GM12878 (cell line): ENCODE data around the gene EEF1B2. TPM values are rescaled to one million over a fixed set of nuclear protein-coding genes. Genes with fewer than 3 reads are reported as not detected.

Source experiments
- ATAC-seq: fragments of 200-7000 bp; cut with Tn5 transposase; 3 replicates; pipeline ENCODE4 v1.9.1; 2020; ENCODE audit warnings: mild to moderate bottlenecking, moderate library complexity
- BruUV-seq: library from RNA; stranded (reverse); fragments of 400-500 nt; replicated peaks from 2 replicates; lab custom pipeline; 2021; lab: Mats Ljungman, UMichigan
- CTCF ChIA-PET: fragments of 300-600 bp; sonication (Branson Sonifier 250); formaldehyde crosslinking; extraction: SDS; loops from one replicate; lab custom pipeline; 2021; ENCODE audit warnings: inconsistent platforms; lab: Yijun Ruan, JAX
- POLR2A ChIA-PET: fragments of 350-600 bp; formaldehyde crosslinking; extraction: SDS; loops from one replicate; lab custom pipeline; 2021; ENCODE audit warnings: inconsistent platforms; lab: Charles Lee
- RAD21 ChIA-PET: fragments of 300-600 bp; sonication (Branson Sonifier 250); formaldehyde crosslinking; loops from one replicate; lab custom pipeline; 2023; ENCODE audit warnings: antibody characterized with exemption; ENCODE audit not compliant: unreplicated experiment; lab: Charles Lee
- SMC1A ChIA-PET: fragments of 300-600 bp; sonication (Branson Sonifier 250); formaldehyde crosslinking; loops from one replicate; lab custom pipeline; 2023; ENCODE audit not compliant: unreplicated experiment, uncharacterized antibody; lab: Charles Lee
- DNase-seq: peaks from one replicate; pipeline ENCODE4 v3.0.0-alpha.2; 2011; ENCODE audit warnings: low read depth, low spot score
- FAIRE-seq: peaks from 3 replicates; lab custom pipeline; 2011; peaks lifted over from hg19 to GRCh38; lab: Jason Lieb, UNC
- H2AFZ ChIP-seq: 2 replicates; pipeline ENCODE4 v1.6.0; 2011; ENCODE audit warnings: low read depth, low read length, control low read depth; ENCODE audit not compliant: control insufficient read depth
- H3K27ac ChIP-seq: 2 replicates; pipeline ENCODE4 v1.5.1; 2011; ENCODE audit warnings: control low read depth; ENCODE audit not compliant: control insufficient read depth, insufficient read depth
- H3K27me3 ChIP-seq, 2 experiments: replicated peaks in 1 of 2; 2 replicates each; pipeline versions ENCODE4 v1.6.0 to v1.6.1; 2011; ENCODE audit warnings: low read length in 1 of 2; ENCODE audit not compliant: control insufficient read depth in 2 of 2, insufficient read depth in 2 of 2
- H3K36me3 ChIP-seq, 2 experiments: 2 replicates each; pipeline ENCODE4 v1.5.1; 2011; ENCODE audit warnings: low read length in 1 of 2; ENCODE audit not compliant: control insufficient read depth in 2 of 2, insufficient read depth in 2 of 2
- H3K4me1 ChIP-seq: 2 replicates; pipeline ENCODE4 v1.6.1; 2011; ENCODE audit warnings: mild to moderate bottlenecking, low read length, moderate library complexity, mixed read lengths; ENCODE audit not compliant: control insufficient read depth, insufficient read depth
- H3K4me2 ChIP-seq: 2 replicates; pipeline ENCODE4 v1.6.0; 2011; ENCODE audit warnings: control low read depth; ENCODE audit not compliant: control insufficient read depth, insufficient read depth
- H3K4me3 ChIP-seq: fragments of 200-600 bp; sonication (generic); 2 replicates; pipeline ENCODE4 v1.5.1; 2016
- H3K79me2 ChIP-seq: 2 replicates; pipeline ENCODE4 v1.6.0; 2011; ENCODE audit warnings: low read length; ENCODE audit not compliant: control insufficient read depth, insufficient read depth
- H3K9ac ChIP-seq: 2 replicates; pipeline ENCODE4 v1.8.0; 2011; ENCODE audit warnings: low read length, control low read depth, mixed read lengths; ENCODE audit not compliant: control insufficient read depth, insufficient read depth
- H3K9me3 ChIP-seq: replicated peaks from 3 replicates; pipeline ENCODE4 v1.5.1; 2011; ENCODE audit warnings: mild to moderate bottlenecking, low read length; ENCODE audit not compliant: control insufficient read depth, insufficient read depth
- H4K20me1 ChIP-seq: 2 replicates; pipeline ENCODE4 v1.6.0; 2011; ENCODE audit not compliant: control insufficient read depth, insufficient read depth
- CBX3 ChIP-seq: fragments of 200-600 bp; sonication (generic); IDR thresholded peaks from 2 replicates; pipeline ENCODE4 v1.6.1; 2016; ENCODE audit warnings: low read depth, borderline replicate concordance
- CHD4 ChIP-seq: fragments of 200-600 bp; sonication (generic); IDR thresholded peaks from 2 replicates; pipeline ENCODE4 v1.6.1; 2016; ENCODE audit warnings: mild to moderate bottlenecking
- FOS ChIP-seq: IDR thresholded peaks from 3 replicates; pipeline ENCODE4 v1.6.1; 2011; ENCODE audit warnings: borderline replicate concordance; ENCODE audit not compliant: insufficient read length; ENCODE audit errors: extremely low read depth
- GATAD2B ChIP-seq: fragments of 450-650 bp; conservative IDR thresholded peaks from 2 replicates; pipeline ENCODE4 v1.6.1; 2017; ENCODE audit warnings: low read depth, mild to moderate bottlenecking, moderate library complexity
- HDGF ChIP-seq: fragments of 450-650 bp; IDR thresholded peaks from 2 replicates; pipeline ENCODE4 v1.6.1; 2016; ENCODE audit warnings: antibody characterized with exemption
- LARP7 ChIP-seq: fragments of 450-650 bp; IDR thresholded peaks from 2 replicates; pipeline ENCODE4 v1.6.1; 2017; ENCODE audit warnings: mild to moderate bottlenecking
- NR2C1 ChIP-seq: fragments of 450-650 bp; IDR thresholded peaks from 2 replicates; pipeline ENCODE4 v1.6.1; 2017; ENCODE audit warnings: antibody characterized with exemption, mild to moderate bottlenecking, moderate library complexity
- PBX3 ChIP-seq: IDR thresholded peaks from 2 replicates; pipeline ENCODE4 v1.6.1; 2011; ENCODE audit warnings: mild to moderate bottlenecking, low read depth, low read length, moderate library complexity; ENCODE audit not compliant: insufficient replicate concordance
- RAD21 ChIP-seq: IDR thresholded peaks from 2 replicates; pipeline ENCODE4 v1.6.1; 2011; ENCODE audit warnings: mild to moderate bottlenecking, low read depth, low read length, moderate library complexity; ENCODE audit not compliant: insufficient read depth
- RELA ChIP-seq: fragments of 450-650 bp; IDR thresholded peaks from 2 replicates; pipeline ENCODE4 v1.8.0; 2014; ENCODE audit warnings: borderline replicate concordance; ENCODE audit not compliant: partially characterized antibody
- REST ChIP-seq: IDR thresholded peaks from 2 replicates; pipeline ENCODE4 v1.6.1; 2012; ENCODE audit warnings: mild to moderate bottlenecking, low read depth, low read length
- WGBS: methylation state at CpG from one replicate; pipeline ENCODE4 v1.1.6; 2016; ENCODE audit warnings: low lambda C conversion rate; ENCODE audit not compliant: insufficient replicate concordance, insufficient coverage; ENCODE audit errors: missing lambda C conversion rate; 5-methylcytosine and 5-hydroxymethylcytosine counted together
- in situ Hi-C: fragments of 300-500 bp; cut with MboI; formaldehyde crosslinking; loops from 9 replicates; pipeline ENCODE4 v1.14.3; 2018; ENCODE audit warnings: mixed read lengths
- intact Hi-C: fragments of 100-400 bp; cut with micrococcal nuclease; formaldehyde crosslinking; loops from one replicate; pipeline ENCODE4 v1.14.2; 2022; ENCODE audit not compliant: unreplicated experiment
- polyA plus RNA-seq, 11 experiments: library from polyadenylated mRNA; depleted of rRNA in 4 of 11; unstranded in 6 of 11; stranded (reverse) in 5 of 11; fragments of >200 nt; fragmentation: Nextera tagmentation in 4 of 11; fragmentation: Illumina TruSeq in 1 of 11; extraction: Ambion mirVana in 4 of 11; extraction: Trizol in 1 of 11; gene quantifications; 1 replicate in 1 of 11; 2 replicates in 10 of 11; pipeline versions ENCODE4 v1.2.1 to v1.2.3, GENCODE V29; 2011 to 2016; ENCODE audit warnings: inconsistent platforms in 2 of 11, missing spikeins in 2 of 11, low read depth in 1 of 11
- total RNA-seq, 4 experiments: library from RNA; depleted of rRNA in 3 of 4; stranded (reverse); fragments of >200 nt in 3 of 4; fragmentation: Illumina TruSeq in 1 of 4; extraction: Trizol in 1 of 4; gene quantifications; 2 replicates each; pipeline versions ENCODE4 v1.2.1 to v1.2.3, GENCODE V29; 2013 to 2021
- TF ChIP-seq, protein P1 (sequence below): fragments of 450-650 bp; formaldehyde crosslinking; IDR thresholded peaks from 2 replicates; pipeline ENCODE4 v1.4.0; 2020; ENCODE audit warnings: mild to moderate bottlenecking, moderate library complexity

EEF1B2 gene
- total and polyA plus RNA-seq, 10 of the 15 experiments (the other 5 are each of a cell fraction or from before 2014, with no cell fraction given), result 719 to 2,110 (median 1,232) TPM

GRCh38 chr2:206208900-206209299 is 49.2 kb downstream of the EEF1B2 start:
- Histone ChIP-seq H3K79me2 (no peaks in the 10 kb centered on the region), H3K4me1 (no peaks in the 10 kb centered on the region), H3K36me3 (no peaks in the 10 kb centered on the region), H3K27ac (no peak overlapping the region), H4K20me1 (no peaks in the 10 kb centered on the region), H2AFZ (no peak overlapping the region), H3K27me3 (no peaks in the 10 kb centered on the region), H3K9ac (no peak overlapping the region), H3K9me3 (no peaks in the 10 kb centered on the region), H3K4me2 (no peak overlapping the region), H3K4me3 (no peak overlapping the region)
- ATAC-seq (no peak), FAIRE-seq (no peak), DNase-seq (no peak)
- 72% methylated on average over 7 of the region's 7 CpGs for whole genome bisulfite sequencing
- ChIA-PET CTCF (no interaction called here), RAD21 (no interaction called here), POLR2A (no interaction called here), SMC1A (no interaction called here)
- in situ Hi-C loops (no loop called here), intact Hi-C loops (no loop called here)
- no TSS peak for BruUV-seq
- TF ChIP-seq, protein P1, sequence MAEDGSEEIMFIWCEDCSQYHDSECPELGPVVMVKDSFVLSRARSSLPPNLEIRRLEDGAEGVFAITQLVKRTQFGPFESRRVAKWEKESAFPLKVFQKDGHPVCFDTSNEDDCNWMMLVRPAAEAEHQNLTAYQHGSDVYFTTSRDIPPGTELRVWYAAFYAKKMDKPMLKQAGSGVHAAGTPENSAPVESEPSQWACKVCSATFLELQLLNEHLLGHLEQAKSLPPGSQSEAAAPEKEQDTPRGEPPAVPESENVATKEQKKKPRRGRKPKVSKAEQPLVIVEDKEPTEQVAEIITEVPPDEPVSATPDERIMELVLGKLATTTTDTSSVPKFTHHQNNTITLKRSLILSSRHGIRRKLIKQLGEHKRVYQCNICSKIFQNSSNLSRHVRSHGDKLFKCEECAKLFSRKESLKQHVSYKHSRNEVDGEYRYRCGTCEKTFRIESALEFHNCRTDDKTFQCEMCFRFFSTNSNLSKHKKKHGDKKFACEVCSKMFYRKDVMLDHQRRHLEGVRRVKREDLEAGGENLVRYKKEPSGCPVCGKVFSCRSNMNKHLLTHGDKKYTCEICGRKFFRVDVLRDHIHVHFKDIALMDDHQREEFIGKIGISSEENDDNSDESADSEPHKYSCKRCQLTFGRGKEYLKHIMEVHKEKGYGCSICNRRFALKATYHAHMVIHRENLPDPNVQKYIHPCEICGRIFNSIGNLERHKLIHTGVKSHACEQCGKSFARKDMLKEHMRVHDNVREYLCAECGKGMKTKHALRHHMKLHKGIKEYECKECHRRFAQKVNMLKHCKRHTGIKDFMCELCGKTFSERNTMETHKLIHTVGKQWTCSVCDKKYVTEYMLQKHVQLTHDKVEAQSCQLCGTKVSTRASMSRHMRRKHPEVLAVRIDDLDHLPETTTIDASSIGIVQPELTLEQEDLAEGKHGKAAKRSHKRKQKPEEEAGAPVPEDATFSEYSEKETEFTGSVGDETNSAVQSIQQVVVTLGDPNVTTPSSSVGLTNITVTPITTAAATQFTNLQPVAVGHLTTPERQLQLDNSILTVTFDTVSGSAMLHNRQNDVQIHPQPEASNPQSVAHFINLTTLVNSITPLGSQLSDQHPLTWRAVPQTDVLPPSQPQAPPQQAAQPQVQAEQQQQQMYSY (CRISPR knock-in tag), result no peak
- no peak for TF ChIP-seq CBX3
- TF ChIP-seq HDGF, result no peak
- TF ChIP-seq REST, result no peak
- TF ChIP-seq PBX3, result no peak
- TF ChIP-seq RAD21, result no peak
- no peak for TF ChIP-seq FOS
- no peak for TF ChIP-seq NR2C1
- no peak for TF ChIP-seq RELA
- TF ChIP-seq CHD4, result no peak
- TF ChIP-seq LARP7, result no peak
- TF ChIP-seq GATAD2B, result no peak
